ENCODE data around the gene ANKRD7.

DNA sequence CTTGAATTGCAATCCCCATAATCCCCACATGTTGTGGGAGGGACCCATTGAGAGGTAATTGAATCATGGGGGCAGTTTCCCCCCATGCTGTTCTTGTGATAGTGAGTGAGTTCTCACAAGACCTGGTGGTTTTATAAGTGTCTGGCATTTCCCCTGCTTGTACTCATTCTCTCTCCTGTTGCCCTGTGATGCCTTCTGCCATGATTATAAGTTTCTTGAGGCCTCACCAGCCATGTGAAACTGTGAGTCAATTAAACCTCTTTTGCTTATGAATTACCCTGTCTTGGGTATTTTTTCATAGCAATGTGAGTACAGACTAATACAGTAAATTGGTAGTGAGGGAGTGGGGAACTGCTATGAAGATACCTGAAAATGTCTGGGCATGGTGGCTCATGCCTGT is 65.0 kb downstream of the ANKRD7 start:
- TF ChIP-seq, protein P1, sequence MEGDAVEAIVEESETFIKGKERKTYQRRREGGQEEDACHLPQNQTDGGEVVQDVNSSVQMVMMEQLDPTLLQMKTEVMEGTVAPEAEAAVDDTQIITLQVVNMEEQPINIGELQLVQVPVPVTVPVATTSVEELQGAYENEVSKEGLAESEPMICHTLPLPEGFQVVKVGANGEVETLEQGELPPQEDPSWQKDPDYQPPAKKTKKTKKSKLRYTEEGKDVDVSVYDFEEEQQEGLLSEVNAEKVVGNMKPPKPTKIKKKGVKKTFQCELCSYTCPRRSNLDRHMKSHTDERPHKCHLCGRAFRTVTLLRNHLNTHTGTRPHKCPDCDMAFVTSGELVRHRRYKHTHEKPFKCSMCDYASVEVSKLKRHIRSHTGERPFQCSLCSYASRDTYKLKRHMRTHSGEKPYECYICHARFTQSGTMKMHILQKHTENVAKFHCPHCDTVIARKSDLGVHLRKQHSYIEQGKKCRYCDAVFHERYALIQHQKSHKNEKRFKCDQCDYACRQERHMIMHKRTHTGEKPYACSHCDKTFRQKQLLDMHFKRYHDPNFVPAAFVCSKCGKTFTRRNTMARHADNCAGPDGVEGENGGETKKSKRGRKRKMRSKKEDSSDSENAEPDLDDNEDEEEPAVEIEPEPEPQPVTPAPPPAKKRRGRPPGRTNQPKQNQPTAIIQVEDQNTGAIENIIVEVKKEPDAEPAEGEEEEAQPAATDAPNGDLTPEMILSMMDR (IDR thresholded peaks at IDR 0.05), result no peak
- no peak for TF ChIP-seq POLR2A (IDR thresholded peaks at IDR 0.05)
